Panc1 (cell line): ENCODE measurements around the gene TMCO4. TPM values are rescaled to one million over a fixed set of nuclear protein-coding genes. Genes with fewer than 3 reads are reported as not detected.

Experiments used
- ATAC-seq: fragments of 200-7000 bp; cut with Tn5 transposase; 2 replicates; pipeline ENCODE4 v1.9.1; 2020; ENCODE audit warnings: mild to moderate bottlenecking, moderate library complexity
- BruUV-seq: library from RNA; stranded (reverse); fragments of 400-500 nt; replicated peaks from 2 replicates; lab custom pipeline; 2021; lab: Mats Ljungman, UMichigan
- CTCF ChIA-PET: fragments of 300-600 bp; sonication (Branson Sonifier 250); formaldehyde crosslinking; loops from one replicate; lab custom pipeline; 2022; ENCODE audit warnings: antibody characterized with exemption; lab: Charles Lee
- POLR2A ChIA-PET: fragments of 300-600 bp; sonication (Branson Sonifier 250); formaldehyde crosslinking; loops from one replicate; lab custom pipeline; 2022; ENCODE audit warnings: antibody characterized with exemption; lab: Charles Lee
- DNase-seq: peaks from one replicate; pipeline ENCODE4 v3.0.0-alpha.2; 2010; ENCODE audit warnings: low read depth, low spot score
- H3K27ac ChIP-seq: 2 replicates; pipeline ENCODE4 v1.5.1; 2011; ENCODE audit warnings: mild to moderate bottlenecking, low read length, inconsistent platforms
- H3K27me3 ChIP-seq: fragments of 200-500 bp; sonication (Bioruptor generic); 2 replicates; pipeline ENCODE4 v1.6.0; 2014; ENCODE audit warnings: low read length, inconsistent platforms; ENCODE audit not compliant: control insufficient read depth, insufficient read depth
- H3K36me3 ChIP-seq: fragments of 200-500 bp; sonication (Bioruptor generic); 2 replicates; pipeline ENCODE4 v1.5.1; 2014; ENCODE audit warnings: inconsistent platforms, mild to moderate bottlenecking, low read length, moderate library complexity; ENCODE audit not compliant: control insufficient read depth, insufficient read depth
- H3K4me1 ChIP-seq: 2 replicates; pipeline ENCODE4 v1.5.1; 2011; ENCODE audit warnings: inconsistent platforms, mild to moderate bottlenecking, low read length, moderate library complexity; ENCODE audit not compliant: control insufficient read depth, insufficient read depth
- H3K4me3 ChIP-seq, 2 experiments: 2 replicates each; pipeline ENCODE4 v1.5.1; 2011 to 2012; ENCODE audit warnings: low read depth in 2 of 2, low read length in 2 of 2, mild to moderate bottlenecking in 2 of 2, inconsistent platforms in 1 of 2, moderate library complexity in 1 of 2
- H3K9me3 ChIP-seq: fragments of 200-500 bp; sonication (Bioruptor generic); 2 replicates; pipeline ENCODE4 v1.5.1; 2014; ENCODE audit warnings: low read depth, mild to moderate bottlenecking, inconsistent platforms, low read length, moderate library complexity; ENCODE audit not compliant: control insufficient read depth, insufficient read depth
- POLR2AphosphoS5 ChIP-seq: IDR thresholded peaks from 2 replicates; pipeline ENCODE4 v1.6.1; 2012; ENCODE audit warnings: mild to moderate bottlenecking, low read depth, low read length, moderate library complexity
- REST ChIP-seq, 2 experiments: IDR thresholded peaks; 2 replicates each; pipeline ENCODE4 v1.6.1; 2011 to 2012; ENCODE audit warnings: low read depth in 2 of 2, control low read depth in 1 of 2, low read length in 1 of 2, mild to moderate bottlenecking in 1 of 2, moderate library complexity in 1 of 2; ENCODE audit not compliant: insufficient read depth in 1 of 2
- SIN3A ChIP-seq: IDR thresholded peaks from 2 replicates; pipeline ENCODE4 v1.6.1; 2012; ENCODE audit warnings: low read depth, mild to moderate bottlenecking, low read length, moderate library complexity, borderline replicate concordance; ENCODE audit not compliant: insufficient read depth
- TCF7L2 ChIP-seq: IDR thresholded peaks from 2 replicates; pipeline ENCODE4 v1.6.1; 2011; ENCODE audit warnings: mild to moderate bottlenecking, low read depth, low read length, inconsistent platforms
- in situ Hi-C: cut with HindIII; loops from 2 replicates; pipeline ENCODE4 v1.10.0; 2016; ENCODE audit warnings: low sequenced_read_pairs, low pct_unique_long_range_greater_than_20kb
- intact Hi-C: fragments of 100-400 bp; cut with micrococcal nuclease; formaldehyde crosslinking; loops from one replicate; pipeline ENCODE4 v1.10.0; 2022; ENCODE audit not compliant: unreplicated experiment
- total RNA-seq: library from RNA; stranded (reverse); gene quantifications from one replicate; pipeline ENCODE4 v1.2.1, GENCODE V29; 2021; ENCODE audit not compliant: unreplicated experiment
- TF ChIP-seq, protein P1 (sequence below): fragments of 450-650 bp; IDR thresholded peaks from 2 replicates; pipeline ENCODE4 v1.5.1; 2017; ENCODE audit warnings: mild to moderate bottlenecking

Gene TMCO4
- total RNA-seq, 1 experiment from 2014 or later = 13.2 TPM

- TF ChIP-seq REST (IDR thresholded peaks at IDR 0.05; ENCODE audit: insufficient read depth in 1 of 2, low read depth in 2 of 2, low read length in 1 of 2) (no peak), POLR2AphosphoS5 (no peak), SIN3A (no peak), TCF7L2 (no peak)
- in situ Hi-C loops (no loop called here), intact Hi-C loops (no loop called here)
- no peaks in the 10 kb centered on the region for H3K9me3 ChIP-seq
- POLR2A ChIA-PET = no interaction called here
- BruUV-seq = no TSS peak
- no peaks in the 10 kb centered on the region for H3K36me3 ChIP-seq
- no peak overlapping the region for H3K4me3 ChIP-seq
- CTCF ChIA-PET = no interaction called here
- DNase-seq (no peak), ATAC-seq (no peak)
- no peak overlapping the region for H3K27ac ChIP-seq
- H3K4me1 ChIP-seq = no peaks in the 10 kb centered on the region
- no peaks in the 10 kb centered on the region for H3K27me3 ChIP-seq
These were observed 29.1 kb downstream of the TMCO4 start for GRCh38 chr1:19770436-19771190.

DNA sequence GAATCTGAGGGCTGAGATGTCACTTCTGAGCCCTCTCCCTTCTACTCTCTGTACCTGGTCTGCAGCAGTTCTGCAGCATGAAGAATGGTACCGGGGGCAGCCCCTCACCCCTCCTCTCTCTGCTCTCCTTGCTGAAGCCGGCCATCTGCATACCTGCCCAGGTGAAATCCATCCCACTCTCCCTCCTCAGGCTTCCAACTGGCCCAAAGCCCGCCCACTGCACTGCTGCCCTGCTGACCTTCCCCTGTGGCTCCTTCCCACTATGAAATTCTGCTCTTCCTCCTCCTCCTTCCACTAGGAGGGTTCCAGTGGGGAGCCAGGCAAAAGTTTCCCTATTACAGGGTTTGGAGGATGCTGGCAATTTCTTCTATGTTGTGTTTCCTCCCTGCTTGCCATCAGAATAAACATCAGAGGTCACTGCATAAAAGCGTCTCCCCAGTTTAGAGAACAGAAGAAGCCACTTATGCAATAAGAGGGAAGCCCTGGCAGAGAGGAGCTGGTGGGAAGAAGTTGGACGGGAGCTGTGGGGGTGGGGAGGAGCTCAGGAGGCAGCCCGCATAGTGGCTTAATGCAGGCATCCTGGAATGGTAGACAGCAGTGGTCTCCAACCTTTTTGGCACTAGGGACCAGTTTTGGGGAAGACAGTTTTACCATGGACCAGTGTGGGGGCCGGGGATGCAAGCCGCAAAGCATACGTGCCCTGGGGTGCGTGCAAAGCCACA is 30.3 kb downstream of the TMCO4 start:
- H3K4me1 ChIP-seq = no peaks in the 10 kb centered on the region
- no peak overlapping the region for H3K4me3 ChIP-seq
- no peak for DNase-seq
- H3K27ac ChIP-seq = no peak overlapping the region
- H3K27me3 ChIP-seq = no peaks in the 10 kb centered on the region
- ChIA-PET POLR2A (no interaction called here), CTCF (no interaction called here)
- in situ Hi-C loops = no loop called here
- no TSS peak for BruUV-seq
- H3K9me3 ChIP-seq = no peaks in the 10 kb centered on the region
- no peak for ATAC-seq
- TF ChIP-seq TCF7L2 (no peak), POLR2AphosphoS5 (no peak), REST (IDR thresholded peaks at IDR 0.05; ENCODE audit: insufficient read depth in 1 of 2, low read depth in 2 of 2, low read length in 1 of 2) (no peak), SIN3A (no peak)
- TF ChIP-seq, protein P1, sequence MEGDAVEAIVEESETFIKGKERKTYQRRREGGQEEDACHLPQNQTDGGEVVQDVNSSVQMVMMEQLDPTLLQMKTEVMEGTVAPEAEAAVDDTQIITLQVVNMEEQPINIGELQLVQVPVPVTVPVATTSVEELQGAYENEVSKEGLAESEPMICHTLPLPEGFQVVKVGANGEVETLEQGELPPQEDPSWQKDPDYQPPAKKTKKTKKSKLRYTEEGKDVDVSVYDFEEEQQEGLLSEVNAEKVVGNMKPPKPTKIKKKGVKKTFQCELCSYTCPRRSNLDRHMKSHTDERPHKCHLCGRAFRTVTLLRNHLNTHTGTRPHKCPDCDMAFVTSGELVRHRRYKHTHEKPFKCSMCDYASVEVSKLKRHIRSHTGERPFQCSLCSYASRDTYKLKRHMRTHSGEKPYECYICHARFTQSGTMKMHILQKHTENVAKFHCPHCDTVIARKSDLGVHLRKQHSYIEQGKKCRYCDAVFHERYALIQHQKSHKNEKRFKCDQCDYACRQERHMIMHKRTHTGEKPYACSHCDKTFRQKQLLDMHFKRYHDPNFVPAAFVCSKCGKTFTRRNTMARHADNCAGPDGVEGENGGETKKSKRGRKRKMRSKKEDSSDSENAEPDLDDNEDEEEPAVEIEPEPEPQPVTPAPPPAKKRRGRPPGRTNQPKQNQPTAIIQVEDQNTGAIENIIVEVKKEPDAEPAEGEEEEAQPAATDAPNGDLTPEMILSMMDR = no peak
- no peaks in the 10 kb centered on the region for H3K36me3 ChIP-seq
- intact Hi-C loops = no loop called here
